Keratinocyte (primary cell): ENCODE data around the gene PCDHGC5.

Experiments
- CTCF ChIP-seq, 3 experiments: IDR thresholded peaks in 1 of 3; conservative IDR thresholded peaks in 1 of 3; optimal IDR thresholded peaks in 1 of 3; 2 replicates in 2 of 3; 3 replicates in 1 of 3; pipeline versions ENCODE3 to v1.5.1; 2011; ENCODE audit warnings: low read length in 3 of 3, mild to moderate bottlenecking in 3 of 3, moderate library complexity in 2 of 3, control low read depth in 1 of 3, inconsistent platforms in 1 of 3; ENCODE audit not compliant: insufficient read depth in 2 of 3; ENCODE audit errors: extremely low read depth in 1 of 3
- EZH2 ChIP-seq: IDR thresholded peaks from one replicate; pipeline ENCODE4 v1.6.1; 2012; ENCODE audit warnings: inconsistent platforms, mild to moderate bottlenecking, low read length, moderate library complexity

GRCh38 chr5:141487131-141487530 is 1.8 kb upstream of the PCDHGC5 start:
- no peak for TF ChIP-seq CTCF (optimal IDR thresholded peaks at IDR 0.05 in 1 of 3, IDR thresholded peaks at IDR 0.05 in 1 of 3, conservative IDR thresholded peaks at IDR 0.05 in 1 of 3; ENCODE audit: extremely low read depth in 1 of 3, insufficient read depth in 2 of 3, low read length in 3 of 3)
- TF ChIP-seq EZH2: no peak
